NAMALWA (cell line): Measurements from ENCODE around the gene GREB1L.
"Not testable (repeated sequence)": the region's sequence is repeated elsewhere in the genome, so short reads cannot be mapped to it uniquely, and the experiment has no call there.

Experiments
- DNase-seq: peaks from one replicate; pipeline ENCODE4 v3.0.0-alpha.2; 2015; ENCODE audit warnings: low spot score

GREB1L gene

DNA sequence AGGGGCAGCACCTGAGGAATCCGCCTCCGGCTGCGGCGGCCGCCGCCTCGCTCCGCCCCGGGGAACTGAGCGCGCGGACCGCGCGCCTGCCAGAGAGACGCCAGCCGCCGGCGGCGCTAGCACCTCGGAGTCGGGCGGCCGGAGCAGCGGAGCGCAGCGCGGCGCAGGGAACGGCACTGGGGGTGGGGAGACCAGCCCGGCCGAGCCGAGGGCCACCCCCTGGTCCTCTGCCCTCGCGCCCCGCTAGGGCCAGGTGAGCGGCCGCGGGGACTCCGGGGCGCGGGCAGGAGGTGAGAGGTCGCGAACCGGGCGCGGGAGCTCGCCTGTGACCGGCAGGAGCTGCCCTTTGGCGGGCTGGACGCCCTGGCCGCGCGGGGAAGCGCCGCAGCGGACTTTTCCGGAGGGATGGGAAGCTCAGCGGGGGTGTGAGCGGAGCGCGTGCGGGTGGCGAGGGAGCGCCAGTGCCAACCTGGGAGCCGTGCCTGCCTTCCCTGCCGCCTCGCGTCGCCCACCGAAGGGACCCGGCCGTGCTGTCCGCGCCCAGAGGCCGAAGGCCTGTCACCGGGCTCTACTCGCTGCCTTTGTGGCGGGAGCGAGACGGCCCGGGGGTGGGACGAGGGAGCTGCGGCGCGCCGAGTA, at the start of gene GREB1L:
Gene GREB1L, plus strand, starts transcription at position 92 of the 639 bp plus-strand sequence. CDS start 141,287 bp downstream, outside the sequence.
- no peak for DNase-seq

DNA sequence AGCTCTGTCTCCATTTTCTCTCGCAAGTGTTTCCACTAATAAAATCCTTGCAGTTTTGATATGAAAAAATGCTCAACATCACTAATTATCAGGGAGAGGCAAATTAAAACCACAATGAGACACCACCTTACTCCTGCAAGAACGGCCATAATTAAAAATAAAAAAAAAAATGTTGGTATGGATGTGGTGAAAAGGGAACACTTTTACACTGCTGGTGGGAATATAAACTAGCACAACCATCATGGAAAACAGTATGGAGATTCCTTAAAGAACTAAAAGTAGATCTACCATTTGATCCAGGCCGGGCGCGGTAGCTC, 49.8 kb upstream of the GREB1L start:
- DNase-seq, result no peak

DNA sequence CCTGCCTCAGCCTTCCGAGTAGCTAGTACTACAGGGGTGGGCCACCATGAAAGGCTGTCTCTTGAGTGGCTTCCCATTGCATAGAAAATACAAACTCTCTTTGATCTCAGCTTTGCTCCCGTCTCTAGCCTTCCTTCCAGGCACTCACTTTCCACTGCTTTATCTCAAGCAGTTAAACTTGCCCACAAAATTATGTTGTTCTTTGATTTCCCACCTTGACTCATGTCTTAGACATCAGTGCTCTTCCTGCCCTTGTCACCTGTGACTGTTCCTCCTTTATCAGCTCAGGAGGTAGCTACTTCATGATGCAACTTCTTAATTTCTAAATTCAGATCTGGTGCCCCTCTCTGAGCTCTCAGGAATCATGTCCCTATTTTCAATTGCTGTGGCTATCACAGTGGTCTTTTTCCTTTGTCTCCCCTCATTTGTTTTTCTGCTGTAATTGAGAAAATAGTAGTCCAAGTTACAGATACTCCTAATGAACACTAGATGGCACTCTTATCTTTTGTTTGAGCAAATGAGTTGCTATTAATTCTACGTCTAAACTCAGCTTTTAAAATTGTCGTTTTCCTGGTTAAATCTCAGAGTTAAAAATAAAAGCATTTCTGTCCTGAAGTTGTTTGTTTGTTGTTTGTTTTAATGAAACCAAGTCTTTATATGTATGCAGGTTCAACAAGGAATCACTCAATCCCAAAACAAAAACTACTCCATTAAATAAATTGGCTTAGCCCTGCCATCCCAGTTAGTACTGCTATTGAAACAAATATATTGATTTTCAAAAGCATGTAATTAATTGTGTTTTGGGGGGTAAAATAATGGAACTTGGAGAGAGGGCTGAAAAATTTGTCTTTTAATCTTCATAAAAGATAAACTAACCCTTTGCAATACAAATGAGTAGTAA, 46.9 kb upstream of the GREB1L start:
- DNase-seq, result peak; percentile 68

- no peak for DNase-seq
These were observed 45.6 kb upstream of the GREB1L start for GRCh38 chr18:21196426-21196825.

GRCh38 chr18:21203126-21203525, 38.9 kb upstream of the GREB1L start:
- DNase-seq, result no peak

- DNase-seq, result no peak
These were observed 38.3 kb upstream of the GREB1L start for GRCh38 chr18:21203542-21204241.

- DNase-seq, result no peak
These were observed 36.3 kb upstream of the GREB1L start for GRCh38 chr18:21205695-21206094.

- no peak for DNase-seq
These were observed 31.8 kb upstream of the GREB1L start for GRCh38 chr18:21210278-21210677.

DNA sequence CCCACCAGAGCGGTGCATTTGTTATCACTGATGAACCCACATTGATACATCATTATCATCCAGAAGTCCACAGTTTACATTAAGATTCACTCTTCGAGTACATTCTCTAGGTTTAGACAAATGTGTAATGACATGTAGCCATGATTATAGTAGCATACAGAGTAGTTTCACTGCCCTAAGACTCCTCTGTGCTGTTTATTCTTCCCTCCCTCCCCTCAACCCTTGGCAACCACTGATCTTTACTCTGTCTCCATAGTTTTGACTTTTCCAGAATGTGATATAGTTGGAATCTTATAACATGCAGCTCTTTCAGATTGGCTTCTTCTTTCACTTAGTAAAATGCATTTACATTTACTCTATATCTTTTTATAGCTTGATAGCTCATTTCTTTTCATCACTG, 31.2 kb upstream of the GREB1L start:
- no peak for DNase-seq

- DNase-seq, result not testable (repeated sequence)
These were observed 27.6 kb upstream of the GREB1L start for GRCh38 chr18:21214409-21214808.

GRCh38 chr18:21215490-21215889, 26.5 kb upstream of the GREB1L start:
- DNase-seq, result no peak

DNA sequence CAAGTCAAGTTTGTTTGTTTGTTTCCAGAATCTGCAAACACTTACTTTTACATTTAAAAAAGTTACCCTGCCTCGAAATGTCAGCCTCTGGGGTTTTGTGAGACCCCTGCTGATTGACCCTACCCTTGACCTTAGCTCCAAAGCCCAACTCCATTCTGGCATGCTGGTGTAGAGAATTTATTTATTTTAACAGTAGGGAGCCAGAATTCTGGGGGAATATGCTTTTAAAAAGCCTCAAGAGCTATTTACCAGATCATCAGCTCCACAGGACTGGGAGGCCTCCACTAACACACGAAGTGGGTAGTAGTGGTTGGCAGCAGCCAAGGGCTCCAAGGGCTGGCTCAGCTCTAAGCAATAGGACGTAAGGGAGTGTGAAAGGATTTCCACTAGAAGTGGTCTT, 23.2 kb upstream of the GREB1L start:
- DNase-seq, result no peak

DNA sequence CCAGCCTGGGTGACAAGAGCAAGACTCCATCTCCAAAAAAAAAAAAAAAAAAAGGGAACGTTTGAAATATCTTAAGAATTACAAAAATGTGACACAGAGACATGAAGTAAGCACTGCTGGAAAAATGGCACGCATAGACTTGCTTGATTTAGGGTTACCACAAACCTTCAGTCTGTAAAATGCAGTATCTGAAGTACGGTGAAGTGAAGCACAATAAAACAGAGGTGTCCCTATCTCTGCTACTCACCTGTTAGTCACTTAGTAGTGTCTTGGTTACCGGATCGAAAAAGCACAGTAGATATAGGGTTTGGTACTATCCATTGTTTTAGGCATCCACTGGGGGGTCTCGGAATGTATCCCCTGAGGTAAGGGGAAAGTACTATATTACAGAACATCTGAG, 11.6 kb upstream of the GREB1L start:
- DNase-seq, result no peak

- DNase-seq, result no peak
These were observed 557 bp upstream of the GREB1L start for GRCh38 chr18:21241301-21242048.

DNA sequence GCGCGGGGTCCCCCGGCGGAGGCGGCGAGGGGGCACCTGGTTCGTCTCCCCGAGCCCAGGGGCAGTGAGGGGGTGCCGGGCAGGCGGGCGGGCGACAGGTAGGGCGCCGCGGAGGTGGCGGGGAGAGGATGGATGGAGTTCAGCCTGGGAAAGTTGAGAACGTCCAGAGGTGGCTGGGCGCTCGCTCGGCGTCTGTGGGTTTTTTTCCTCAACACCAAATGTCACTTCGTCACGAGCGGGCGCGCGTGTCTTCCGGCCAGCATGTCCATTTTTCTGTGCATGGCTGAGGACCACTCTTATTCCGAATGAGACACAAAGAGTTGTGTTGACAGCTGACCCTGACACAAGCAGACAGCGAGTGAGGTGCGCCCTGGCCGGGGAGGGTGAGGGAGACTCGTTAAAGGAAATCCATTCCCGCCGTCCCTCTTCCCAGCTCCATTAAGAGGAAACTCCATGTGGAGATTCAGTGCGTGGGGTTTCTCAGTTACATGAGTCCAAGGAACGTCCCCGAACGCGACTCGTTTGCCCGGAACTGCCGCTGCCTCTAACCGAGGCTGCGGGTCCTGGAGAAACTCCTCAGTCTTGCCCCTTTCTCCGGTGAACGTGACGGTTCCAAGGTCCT, 859 bp downstream of the GREB1L start:
- DNase-seq, result no peak

DNA sequence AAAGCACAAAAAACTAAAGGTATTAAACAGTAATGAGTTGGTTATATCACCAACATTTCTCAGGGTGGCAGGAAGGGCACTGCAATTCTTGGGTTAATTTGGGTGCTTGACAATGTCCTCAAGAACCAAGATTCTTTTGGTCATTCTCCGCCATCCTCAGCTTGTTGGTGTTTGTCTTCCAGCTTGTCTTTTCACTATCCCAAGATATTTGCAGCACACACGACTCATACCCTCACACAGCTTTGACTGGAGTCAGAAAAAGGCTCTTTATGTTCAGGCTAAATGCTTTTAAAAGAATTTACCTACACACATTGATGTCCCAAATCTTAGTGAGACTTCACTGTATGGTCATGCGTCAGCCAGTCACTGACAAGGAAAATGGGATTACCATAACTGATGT, 12.5 kb downstream of the GREB1L start:
- no peak for DNase-seq

- no peak for DNase-seq
These were observed 13.2 kb downstream of the GREB1L start for GRCh38 chr18:21255211-21255610.

GRCh38 chr18:21257386-21257785, 15.4 kb downstream of the GREB1L start:
- no peak for DNase-seq

DNA sequence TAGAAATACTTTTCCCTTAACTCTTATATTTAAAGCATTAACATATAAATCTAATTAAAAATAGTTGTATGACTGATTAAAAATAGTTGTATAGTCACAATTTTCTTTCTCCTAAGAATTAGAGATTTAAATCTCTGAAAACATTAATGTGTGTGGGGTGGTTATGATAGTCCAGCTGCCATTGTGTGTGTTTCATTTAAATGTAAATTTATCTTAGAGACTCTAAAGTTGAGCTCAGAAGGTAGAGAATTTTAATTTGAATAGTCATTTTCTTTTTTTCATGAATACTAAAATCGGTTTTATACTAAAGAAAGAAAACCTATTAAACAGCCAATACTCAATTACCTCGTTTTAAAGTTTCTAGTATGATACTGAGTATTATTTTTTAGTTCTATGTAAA, 18.6 kb downstream of the GREB1L start:
- DNase-seq, result no peak

GRCh38 chr18:21261352-21261751, 19.3 kb downstream of the GREB1L start:
- DNase-seq, result no peak

DNA sequence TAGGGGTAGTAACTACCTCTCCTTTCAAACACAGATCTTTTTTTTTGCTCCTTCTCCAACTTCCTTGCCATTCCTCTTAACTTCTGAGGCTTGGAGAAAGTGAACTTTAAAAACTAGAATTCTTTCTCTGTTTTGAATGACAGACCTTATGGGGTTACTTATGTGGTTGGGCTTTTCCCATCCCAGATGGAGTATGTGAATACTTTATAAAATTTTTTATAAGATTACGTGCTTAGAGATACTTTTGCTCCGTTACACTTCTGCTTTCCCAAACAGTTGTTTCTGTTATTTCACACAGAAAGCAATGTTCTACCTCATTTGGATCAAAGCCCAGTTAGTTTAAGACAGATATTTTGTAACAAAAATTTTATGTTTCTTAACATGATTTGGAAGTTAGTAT, 20.2 kb downstream of the GREB1L start:
- DNase-seq, result no peak

- DNase-seq, result no peak
These were observed 20.9 kb downstream of the GREB1L start for GRCh38 chr18:21262979-21263378.
